Heart left ventricle (tissue), 16 donors: ENCODE data around the gene TRIM66. TPM values are rescaled to one million over a fixed set of nuclear protein-coding genes. Genes with fewer than 3 reads are reported as not detected.

Experiments
- ATAC-seq, 4 donors: fragments of 200-7000 bp; cut with Tn5 transposase; one replicate each; pipeline ENCODE4 v1.9.1; 2020 to 2022; ENCODE audit warnings: moderate library complexity in 4 of 4, mild to moderate bottlenecking in 3 of 4, moderate number of reproducible peaks in 1 of 4
- DNase-seq, 5 donors: peaks; one replicate each; pipeline ENCODE4 v3.0.0-alpha.2; 2020
- H3K27ac ChIP-seq, 12 donors: fragments of 200-600 bp; sonication (generic) in 4 of 12; one replicate each; pipeline versions ENCODE4 v1.5.0 to v1.8.0; 2016 to 2022; ENCODE audit warnings: mild to moderate bottlenecking in 2 of 12
- H3K27me3 ChIP-seq, 9 donors: fragments of 200-600 bp; sonication (generic) in 2 of 9; one replicate each; pipeline versions ENCODE4 v1.5.1 to v1.8.0; 2016 to 2022; ENCODE audit warnings: mild to moderate bottlenecking in 3 of 9
- H3K36me3 ChIP-seq, 9 donors: fragments of 200-600 bp; sonication (generic) in 2 of 9; one replicate each; pipeline versions ENCODE4 v1.5.0 to v1.8.0; 2018 to 2022; ENCODE audit warnings: mild to moderate bottlenecking in 2 of 9
- H3K4me1 ChIP-seq, 12 donors: fragments of 200-600 bp; sonication (generic) in 4 of 12; one replicate each; pipeline versions ENCODE4 v1.5.0 to v1.8.0; 2016 to 2022; ENCODE audit warnings: mild to moderate bottlenecking in 3 of 12
- H3K4me3 ChIP-seq, 12 donors: fragments of 200-600 bp; sonication (generic) in 4 of 12; one replicate each; pipeline versions ENCODE4 v1.5.0 to v1.8.0; 2017 to 2022; ENCODE audit warnings: mild to moderate bottlenecking in 9 of 12, moderate library complexity in 4 of 12
- H3K9me3 ChIP-seq, 12 donors: fragments of 200-600 bp; sonication (generic) in 4 of 12; one replicate each; pipeline versions ENCODE4 v1.5.0 to v1.8.0; 2016 to 2022; ENCODE audit warnings: mild to moderate bottlenecking in 1 of 12
- CTCF ChIP-seq, 12 donors: fragments of 200-600 bp; sonication (generic) in 4 of 12; IDR thresholded peaks; one replicate each; pipeline versions ENCODE4 v1.5.0 to v1.8.0; 2018 to 2022; ENCODE audit warnings: antibody characterized with exemption in 12 of 12, mild to moderate bottlenecking in 5 of 12
- POLR2A ChIP-seq, 2 donors: fragments of 450-650 bp; IDR thresholded peaks; one replicate each; pipeline ENCODE4 v1.6.1; 2017; ENCODE audit warnings: antibody characterized with exemption in 2 of 2, mild to moderate bottlenecking in 2 of 2, moderate library complexity in 2 of 2
- WGBS, 4 donors: extraction: QIAGEN DNeasy Blood & Tissue Kit in 2 of 4; methylation state at CpG; one replicate each; pipeline versions ENCODE4 v1.1.5 to v1.1.7; 2013 to 2018; 5-methylcytosine and 5-hydroxymethylcytosine counted together
- intact Hi-C, 10 donors: fragments of 100-400 bp; cut with DNase I; formaldehyde crosslinking; loops; one replicate each; pipeline versions ENCODE4 v1.11.1 to v1.14.2; 2022
- polyA plus RNA-seq, 2 donors: library from polyadenylated mRNA; stranded (reverse); fragments of 200-250 nt; gene quantifications; one replicate each; pipeline ENCODE4 v1.2.3, GENCODE V29; 2013
- total RNA-seq, 9 donors: library from RNA; depleted of rRNA in 2 of 9; stranded (reverse); fragments of >200 nt in 2 of 9; fragmentation: NEBNext Ultra II Directional in 3 of 9; extraction: Animal tissue kit (Norgen Biotek cat#: 25700) in 3 of 9; gene quantifications; one replicate each; pipeline versions ENCODE4 v1.1.0 to v1.2.4, GENCODE V29; 2016 to 2023
- donor health status: ischemic (EF 13 %, LVEDD 7.1; RV severe dilation, severe dysfunction).
- donor health status: healthy with polysubstance abuse.
- donor health status: DM: no; HTN: yes; CAD: no.
- donor health status: DM: no; HTN: no; CAD: no.
- donor health status: ischemic (EF 25% LVEDD 6.9; RV normal size, moderate dysfunction).
- donor health status: ischemic (EF 25% LVEDD 5.7; RV mildly dilated, moderate dysfunction).
- donor health status: healthy.
- donor health status: DM: yes; HTN: yes; CAD: no.
- donor health status: ischemic (EF 35%, LVEDD 5.7; RV mildly dilated, moderate dysfunction).
- donor health status: nonischemic (EF 11% LVEDD 7.7; RV severe dilation, severe dysfunction).
- donor health status: DM: yes; HTN: yes; CAD: no.
- donor health status: PGD.
- donor health status: ischemic (EF 29% LVEDD 5.4; RV normal size, mild dysfunction).
- donor health status: nonischemic (EF 23%, LVEDD 6.1; RV moderate dilation, normal function).

TRIM66 gene
- total and polyA plus RNA-seq, 11 donors = 0.71 to 10.1 (median 3.8) TPM

- intact Hi-C loops = loop anchor here in 8 of 10 donors (2.0 to 10.0 kb wide), 12 partner anchors 118 to 276 kb away; partner anchors contain the start of genes TMEM9B (in 4 of the 8) and AKIP1 (in 2 of the 8)
- DNase-seq (peak; percentile 94 to 97 (median 96)), ATAC-seq (peak; percentile 97 to 99 (median 98))
- Histone ChIP-seq H3K27ac (peak overlapping the region; percentile 45 to 96 (median 88)), H3K36me3 (peaks cover 0 to 73% (median 60%) of the 10 kb centered on the region in 9 donors), H3K9me3 (no peaks in the 10 kb centered on the region), H3K27me3 (no peaks in the 10 kb centered on the region), H3K4me1 (peaks cover 0 to 44% (median 22%) of the 10 kb centered on the region in 12 donors), H3K4me3 (peak overlapping the region; percentile 38 to 75 (median 66))
- TF ChIP-seq CTCF (IDR thresholded peaks at IDR 0.05) (peak in 5 of 12 donors; percentile 17 to 53 (median 49)), POLR2A (IDR thresholded peaks at IDR 0.05) (peak in 1 of 2 donors; percentile 71)
- WGBS, 4 donors = 3 to 8% (median 5%) methylated on average over 30 to 56 of the region's 56 CpGs
These were observed 6.2 kb upstream of the TRIM66 start for GRCh38 chr11:8688414-8689362.

- H3K27ac ChIP-seq = no peak overlapping the region
- no peaks in the 10 kb centered on the region for H3K27me3 ChIP-seq
- no peak overlapping the region for H3K4me3 ChIP-seq
- no peak for TF ChIP-seq POLR2A (IDR thresholded peaks at IDR 0.05)
- no peak for TF ChIP-seq CTCF (IDR thresholded peaks at IDR 0.05)
- ATAC-seq = no peak
- peaks cover 0 to 50% (median 38%) of the 10 kb centered on the region in 9 donors for H3K36me3 ChIP-seq
- no peaks in the 10 kb centered on the region for H3K9me3 ChIP-seq
- intact Hi-C loops = loop anchor here in 8 of 10 donors (5.0 to 10.0 kb wide), 9 partner anchors 126 to 278 kb away; partner anchors contain the start of genes TMEM9B (in 4 of the 8) and AKIP1 (in 1 of the 8)
- H3K4me1 ChIP-seq = peaks cover 0 to 54% (median 33%) of the 10 kb centered on the region in 12 donors
- 87 to 92% (median 89%) methylated on average over 7 of the region's 7 CpGs for WGBS, 4 donors
- no peak for DNase-seq
These were observed 3.9 kb upstream of the TRIM66 start for GRCh38 chr11:8686325-8686724.

GRCh38 chr11:8685820-8686219, 3.4 kb upstream of the TRIM66 start:
- Histone ChIP-seq H3K9me3 (no peaks in the 10 kb centered on the region), H3K4me1 (peaks cover 0 to 54% (median 34%) of the 10 kb centered on the region in 12 donors), H3K36me3 (peaks cover 0 to 45% (median 33%) of the 10 kb centered on the region in 9 donors), H3K27ac (no peak overlapping the region), H3K4me3 (no peak overlapping the region), H3K27me3 (no peaks in the 10 kb centered on the region)
- TF ChIP-seq CTCF (IDR thresholded peaks at IDR 0.05) (no peak), POLR2A (IDR thresholded peaks at IDR 0.05) (no peak)
- no peak for DNase-seq
- intact Hi-C loops = loop anchor here in 8 of 10 donors (5.0 to 10.0 kb wide), 9 partner anchors 126 to 279 kb away; partner anchors contain the start of genes TMEM9B (in 4 of the 8) and AKIP1 (in 1 of the 8)
- WGBS, 4 donors = 71 to 81% (median 75%) methylated on average over 2 of the region's 2 CpGs
- no peak for ATAC-seq

- WGBS, 4 donors = 76 to 84% (median 81%) methylated on average over 7 of the region's 7 CpGs
- H3K4me1 ChIP-seq = peaks cover 0 to 54% (median 34%) of the 10 kb centered on the region in 12 donors
These were observed 2.8 kb upstream of the TRIM66 start for GRCh38 chr11:8685306-8685705.

More at GRCh38 chr11:8685306-8685705, 2.8 kb upstream of the TRIM66 start:
- no peaks in the 10 kb centered on the region for H3K9me3 ChIP-seq
- DNase-seq (no peak), ATAC-seq (no peak)
- no peaks in the 10 kb centered on the region for H3K27me3 ChIP-seq
- intact Hi-C loops = loop anchor here in 8 of 10 donors (5.0 to 10.0 kb wide), 9 partner anchors 127 to 279 kb away; partner anchors contain the start of genes TMEM9B (in 4 of the 8) and AKIP1 (in 1 of the 8)
- peaks cover 0 to 41% (median 33%) of the 10 kb centered on the region in 9 donors for H3K36me3 ChIP-seq
- no peak overlapping the region for H3K27ac ChIP-seq
- no peak overlapping the region for H3K4me3 ChIP-seq
- no peak for TF ChIP-seq CTCF (IDR thresholded peaks at IDR 0.05)
- no peak for TF ChIP-seq POLR2A (IDR thresholded peaks at IDR 0.05)
